HG03571 (cell line): ENCODE measurements around the gene OSBPL9.
A peak's percentile ranks its signal among the peaks of the same experiment; 100 is the strongest.

ENCODE experiments used
- ATAC-seq: cut with Tn5 transposase; IDR thresholded peaks from one replicate; pipeline ENCODE4 v1.9.1; 2021; ENCODE audit not compliant: unreplicated experiment

The OSBPL9 gene

GRCh38 chr1:51616903-51617708 lies at the start of gene OSBPL9:
TSS of gene OSBPL9 (plus strand) at chr1:51617092. CDS start at chr1:51617111, 19 bp downstream.
- peak; percentile 84 for ATAC-seq

GRCh38 chr1:51567653-51568052 lies 49.2 kb upstream of the OSBPL9 start:
- ATAC-seq, result no peak

- ATAC-seq, result no peak
Measured at GRCh38 chr1:51568231-51568935, 48.5 kb upstream of the OSBPL9 start.

- peak; percentile 72 for ATAC-seq
Measured at GRCh38 chr1:51569284-51570062, 47.4 kb upstream of the OSBPL9 start.

GRCh38 chr1:51570063-51570710 lies 46.7 kb upstream of the OSBPL9 start:
- ATAC-seq, result peak; percentile 50

GRCh38 chr1:51572365-51572764 lies 44.5 kb upstream of the OSBPL9 start:
- no peak for ATAC-seq

GRCh38 chr1:51574796-51575195 lies 42.1 kb upstream of the OSBPL9 start:
- no peak for ATAC-seq

DNA sequence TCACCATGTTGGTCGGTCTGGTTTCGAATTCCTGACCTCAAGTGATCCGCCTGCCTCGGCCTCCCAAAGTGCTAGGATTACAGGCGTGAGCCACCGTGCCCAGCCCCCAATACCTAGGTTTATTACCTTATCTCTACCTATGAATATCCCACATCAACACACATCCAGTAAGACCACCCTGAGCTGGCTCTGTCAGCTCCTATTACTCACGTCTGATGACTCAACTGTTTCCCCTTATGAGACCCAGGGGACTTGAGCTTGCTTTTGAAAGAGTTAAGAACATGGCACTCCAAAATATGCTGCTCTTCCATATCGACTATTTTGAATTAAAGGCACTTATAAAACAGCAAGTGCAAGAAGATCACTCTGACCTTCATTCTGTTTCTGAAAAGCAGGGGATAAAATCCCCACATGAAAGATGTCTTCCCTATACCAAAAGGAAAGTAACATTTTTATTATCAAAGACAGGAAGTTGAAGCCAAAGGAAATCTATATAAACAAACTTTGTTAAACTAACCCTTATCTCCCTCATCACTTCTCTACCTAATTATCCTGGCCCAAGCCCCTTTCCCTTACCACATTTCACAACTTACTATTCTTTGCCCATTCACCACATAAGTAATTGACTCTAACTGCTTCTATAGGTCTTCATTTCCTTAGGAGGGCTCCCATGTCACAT lies 41.3 kb upstream of the OSBPL9 start:
- no peak for ATAC-seq

GRCh38 chr1:51576085-51576444 lies 40.8 kb upstream of the OSBPL9 start:
- no peak for ATAC-seq

GRCh38 chr1:51576923-51577322 lies 40.0 kb upstream of the OSBPL9 start:
- ATAC-seq, result no peak

- peak; percentile 91 for ATAC-seq
Measured at GRCh38 chr1:51578383-51579109, 38.3 kb upstream of the OSBPL9 start.

GRCh38 chr1:51581238-51581637 lies 35.7 kb upstream of the OSBPL9 start:
- ATAC-seq, result no peak

- no peak for ATAC-seq
Measured at GRCh38 chr1:51583532-51583931, 33.4 kb upstream of the OSBPL9 start.

- no peak for ATAC-seq
Measured at GRCh38 chr1:51584021-51584420, 32.9 kb upstream of the OSBPL9 start.

DNA sequence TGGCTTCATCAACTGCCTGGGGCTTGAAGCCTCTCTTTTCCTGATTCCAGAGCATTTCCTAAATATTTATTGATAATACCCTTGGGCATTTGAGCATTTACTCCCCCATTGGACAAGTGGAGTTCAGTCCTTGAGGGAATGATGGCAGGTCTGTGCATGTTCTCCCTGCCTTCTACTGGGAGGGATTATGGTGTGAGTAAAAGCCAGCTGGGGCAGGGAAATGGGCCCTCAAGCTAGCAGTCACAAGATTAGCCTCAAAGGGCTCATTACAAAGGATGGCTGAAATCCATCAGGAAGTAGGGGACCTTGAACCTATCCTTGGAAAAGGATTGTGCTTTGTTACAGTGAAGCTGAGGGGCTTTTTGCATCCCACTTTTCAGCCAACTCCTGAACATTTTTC lies 24.2 kb upstream of the OSBPL9 start:
- ATAC-seq, result no peak

DNA sequence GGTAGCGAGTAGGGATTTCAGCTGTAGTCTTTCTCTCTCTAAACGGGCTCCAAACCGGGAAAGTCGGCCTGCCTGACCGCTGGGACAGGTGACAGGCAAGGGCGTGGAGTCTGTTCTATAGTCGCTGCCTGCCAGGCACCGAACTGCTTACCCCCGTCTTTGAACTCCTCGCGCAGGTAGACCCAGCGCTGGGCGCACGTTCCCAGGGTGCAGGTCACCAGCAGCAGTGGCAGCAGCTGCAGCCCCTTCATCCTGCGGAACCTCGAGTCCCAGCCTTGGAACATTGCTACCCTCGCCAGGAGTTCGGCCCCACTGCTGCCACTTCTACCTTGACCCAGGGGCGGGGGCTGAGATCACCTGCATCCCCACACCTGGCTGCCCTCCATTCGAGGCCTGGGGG lies 22.2 kb upstream of the OSBPL9 start:
- no peak for ATAC-seq

DNA sequence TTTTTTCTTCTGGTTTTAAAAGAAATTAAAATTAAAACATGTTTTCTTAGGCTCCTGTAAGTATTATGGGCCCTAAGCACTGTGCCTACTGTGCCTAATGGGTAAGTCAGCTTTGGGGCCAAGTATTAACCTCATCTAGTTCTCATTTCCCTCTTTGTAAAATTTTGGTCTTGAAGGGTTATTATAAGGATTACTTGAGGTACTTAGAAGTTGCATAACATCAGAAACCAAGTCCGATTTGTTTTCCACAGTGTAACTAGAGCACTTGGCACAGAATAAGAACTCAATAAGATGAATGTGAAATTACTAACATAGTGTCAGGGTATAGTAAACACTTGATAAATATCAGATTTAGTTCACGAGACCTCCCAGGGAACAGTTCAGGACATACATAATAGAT lies 16.4 kb upstream of the OSBPL9 start:
- no peak for ATAC-seq

DNA sequence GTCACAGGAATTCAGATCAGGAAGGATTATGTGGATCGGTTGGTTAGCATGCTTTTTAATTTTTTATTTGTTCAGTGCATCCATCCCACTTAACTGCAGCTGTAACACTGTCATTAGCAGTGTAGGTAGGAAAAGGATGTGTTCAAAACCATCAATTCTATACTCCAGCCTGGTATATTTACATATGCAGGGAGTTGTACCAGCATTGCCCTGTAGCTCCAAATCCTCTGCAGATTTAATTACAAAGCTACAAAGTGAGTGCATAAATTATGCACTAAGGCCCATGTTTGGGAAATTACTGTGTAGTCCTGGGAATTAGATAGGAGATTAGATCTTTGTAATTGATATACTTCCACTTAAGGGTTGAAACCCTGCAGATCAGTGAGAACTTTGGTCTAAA lies 15.9 kb upstream of the OSBPL9 start:
- ATAC-seq, result no peak

GRCh38 chr1:51605961-51606723 lies 10.8 kb upstream of the OSBPL9 start:
- ATAC-seq, result no peak
